SKM-1 (cell line): ENCODE results near the gene FOXN1.
"Not testable (repeated sequence)": the region's sequence is repeated elsewhere in the genome, so short reads cannot be mapped to it uniquely, and the experiment has no call there.

ENCODE experiments used
- DNase-seq: peaks from one replicate; lab custom pipeline; 2025; ENCODE audit not compliant: unreplicated experiment; lab: John Stamatoyannopoulos, UW

The FOXN1 gene

GRCh38 chr17:28500712-28501379, 5.3 kb upstream of the FOXN1 start:
- DNase-seq = no peak

DNA sequence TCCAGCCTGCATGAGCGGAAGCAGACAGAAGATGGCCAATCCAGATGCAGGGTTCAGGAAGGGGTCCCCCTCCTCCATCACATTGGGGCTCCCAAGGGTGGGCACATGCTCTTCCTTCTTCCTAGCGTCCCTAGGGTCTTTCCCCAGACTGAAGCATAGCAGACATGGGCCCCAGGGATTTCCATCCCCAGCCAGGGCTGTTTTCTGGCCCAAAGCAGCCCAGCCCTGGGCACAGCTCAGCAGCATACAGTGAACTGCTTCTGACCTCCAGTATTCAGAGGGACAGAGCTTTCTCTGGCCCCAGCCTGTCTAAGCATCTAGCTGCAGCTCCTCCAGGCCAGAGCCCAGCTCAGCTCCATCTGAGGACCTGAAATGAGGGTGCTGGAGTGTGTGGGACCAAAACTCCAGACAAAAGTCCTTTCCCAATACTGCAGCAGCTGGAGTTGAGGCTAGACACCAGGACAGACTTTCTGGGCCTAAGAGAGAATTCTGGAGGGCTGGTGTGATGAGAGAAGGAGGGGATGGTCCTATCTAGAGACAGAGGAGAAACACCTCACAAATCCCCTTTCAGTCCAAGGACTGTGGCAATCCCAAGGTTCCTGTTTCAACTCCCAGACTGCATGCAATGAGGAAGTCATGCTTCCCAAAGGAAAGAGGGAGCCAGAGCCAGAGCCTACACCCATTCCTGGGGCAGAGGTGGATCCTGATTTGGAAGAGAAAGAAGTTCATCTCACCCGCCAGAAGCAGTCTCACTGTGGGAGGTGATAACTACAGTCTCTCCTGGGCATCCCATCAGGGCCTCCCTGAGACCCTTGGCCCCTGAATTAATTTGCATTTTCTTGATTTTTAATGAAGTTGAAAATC, 4.5 kb upstream of the FOXN1 start:
- DNase-seq = no peak

DNA sequence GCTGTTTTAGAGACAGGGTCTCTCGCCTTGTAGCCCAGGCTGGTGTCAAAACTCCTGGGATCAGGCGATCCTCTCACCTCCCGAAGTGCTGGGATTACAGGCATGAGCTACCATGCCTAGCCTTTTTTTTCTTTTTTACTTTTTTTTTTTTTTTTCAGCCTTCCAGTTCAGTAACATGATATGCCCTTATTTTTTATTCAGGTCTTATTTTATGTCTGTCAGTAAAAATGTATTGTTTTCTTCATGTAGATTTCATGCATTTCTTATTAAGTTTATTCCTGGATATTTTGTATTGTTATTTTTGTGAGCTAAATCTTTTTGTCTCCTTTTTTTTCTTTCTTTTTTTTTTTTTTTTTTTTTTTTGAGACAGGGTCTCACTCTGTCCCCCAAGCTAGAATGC, 2.7 kb upstream of the FOXN1 start:
- no peak for DNase-seq

GRCh38 chr17:28506763-28507487, 777 bp downstream of the FOXN1 start:
- no peak for DNase-seq

DNA sequence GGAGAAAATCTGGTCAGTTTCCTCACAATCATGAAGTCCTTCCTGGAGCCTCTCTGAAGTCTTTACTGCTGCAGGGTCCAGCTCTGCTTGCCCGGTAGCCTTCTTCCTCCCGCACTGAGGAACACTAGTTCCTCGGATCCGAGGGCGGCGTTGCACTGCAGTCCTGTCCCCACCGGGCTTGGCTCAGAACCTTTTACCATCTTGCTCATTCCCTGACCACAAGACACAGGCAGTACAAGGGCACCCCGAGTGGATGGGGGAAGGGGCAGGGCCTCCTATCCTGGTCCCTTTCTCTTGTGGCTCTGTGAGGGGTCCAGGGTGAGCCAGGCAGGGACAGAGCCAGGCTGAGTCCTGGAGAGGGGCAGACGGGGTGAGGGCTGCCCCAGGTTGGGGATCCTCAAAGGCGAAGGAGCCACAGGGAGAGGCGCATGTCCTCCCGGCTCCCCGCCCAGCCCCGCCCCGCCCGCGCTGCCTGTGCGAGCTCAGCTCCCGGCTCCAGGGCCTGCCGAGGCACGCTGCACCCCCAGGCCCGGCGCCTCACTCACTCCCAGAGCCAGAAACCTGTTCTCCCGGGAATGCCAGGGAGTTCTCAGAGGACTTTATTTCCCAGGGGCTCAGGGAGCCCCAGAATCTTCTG, 1.5 kb downstream of the FOXN1 start:
- no peak for DNase-seq

GRCh38 chr17:28508211-28508724, 2.1 kb downstream of the FOXN1 start:
- DNase-seq = no peak

DNA sequence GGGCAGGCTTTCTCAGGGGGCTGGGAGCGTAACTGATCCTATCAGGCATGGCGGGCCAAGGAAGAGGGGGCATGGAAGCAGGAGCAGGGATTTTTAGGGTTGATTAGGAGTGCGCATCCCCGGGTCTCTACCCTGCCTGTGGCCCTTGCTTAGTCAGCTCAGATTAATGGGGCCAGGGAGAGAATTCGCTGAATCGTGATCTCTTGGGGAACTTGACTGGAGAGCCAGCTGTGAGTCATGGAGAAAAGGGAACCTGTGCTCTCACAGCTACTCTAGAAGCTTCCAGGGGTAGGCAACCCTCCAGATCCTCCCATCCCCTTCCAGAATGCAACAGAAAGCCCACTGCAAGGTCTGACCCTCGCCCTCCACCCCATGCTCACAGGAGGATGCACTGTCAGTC, 3.6 kb downstream of the FOXN1 start:
- DNase-seq = peak; percentile 32

DNA sequence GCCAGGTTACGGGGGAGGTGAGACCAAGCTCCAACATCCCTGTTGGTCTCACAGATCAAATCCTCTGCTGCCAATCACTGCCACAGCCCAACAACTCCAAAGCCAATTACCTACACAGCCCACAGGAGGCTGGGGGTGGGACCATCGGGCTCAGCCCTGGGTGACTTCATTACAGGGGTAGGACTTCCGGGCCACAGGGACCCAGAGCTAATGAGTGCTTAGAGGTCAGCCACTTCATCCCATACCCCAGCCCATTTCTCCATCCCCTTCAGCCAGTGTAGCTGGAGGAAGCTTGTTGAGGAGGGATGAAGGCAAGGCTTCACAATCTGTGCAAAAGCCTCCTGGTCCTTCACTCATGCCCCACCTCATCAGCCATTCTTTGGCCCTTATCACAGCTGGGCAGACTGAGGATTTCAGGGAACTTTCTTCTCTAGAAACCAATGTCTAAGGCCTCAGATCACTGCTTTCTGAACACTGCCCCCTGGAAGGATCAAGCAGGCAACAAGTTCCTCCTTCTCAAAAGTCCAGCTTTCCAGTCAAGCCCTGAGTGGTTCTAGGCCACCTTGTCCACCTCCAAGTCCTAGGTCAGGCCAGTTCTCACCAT, 5.8 kb downstream of the FOXN1 start:
- no peak for DNase-seq

DNA sequence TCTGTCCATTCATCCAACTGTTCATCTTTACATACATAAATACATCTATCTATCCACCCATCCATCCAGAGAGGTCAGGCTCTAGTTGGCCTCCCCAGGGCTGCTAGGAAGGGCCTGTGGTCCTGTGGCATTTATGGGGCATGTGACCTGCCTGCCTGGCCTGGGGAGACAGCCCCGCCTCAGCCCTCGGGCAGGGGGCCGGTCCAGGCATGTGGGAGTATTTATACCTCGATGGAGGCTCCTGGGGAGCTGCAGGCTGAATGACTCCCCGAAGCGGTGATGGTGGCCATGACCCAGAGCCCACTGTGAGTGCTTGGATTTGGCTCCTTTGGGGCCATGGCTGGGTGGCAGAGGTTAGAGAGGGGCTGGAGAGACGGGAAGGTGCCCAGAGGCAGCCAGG, 7.3 kb downstream of the FOXN1 start:
- DNase-seq = no peak

DNA sequence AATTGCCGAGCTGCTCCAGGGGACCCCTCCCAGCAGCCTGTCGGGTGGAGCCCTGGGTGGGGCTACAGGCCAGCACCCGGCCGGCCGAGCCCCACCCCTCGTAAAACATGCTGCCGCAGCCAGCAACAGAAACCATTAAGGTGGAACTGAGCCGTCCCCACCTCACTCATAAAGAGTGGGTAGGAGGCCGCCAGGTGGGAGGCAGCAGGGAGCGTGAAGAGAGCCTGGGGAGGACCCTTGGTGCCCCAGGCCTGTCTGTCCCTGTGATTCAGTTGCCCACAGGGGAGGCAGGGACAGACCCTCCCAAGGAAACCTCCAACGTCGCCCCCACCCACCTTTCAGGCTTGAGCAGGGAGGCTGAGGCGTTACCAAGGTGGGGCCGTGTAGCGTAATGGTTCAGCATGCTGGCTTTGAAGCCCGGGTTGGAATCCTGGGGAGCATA, 8.4 kb downstream of the FOXN1 start:
- no peak for DNase-seq

GRCh38 chr17:28515518-28515917, 9.4 kb downstream of the FOXN1 start:
- no peak for DNase-seq

- DNase-seq = peak; percentile 21
These were observed 12.0 kb downstream of the FOXN1 start for GRCh38 chr17:28518132-28518531.

- DNase-seq = no peak
These were observed 12.4 kb downstream of the FOXN1 start for GRCh38 chr17:28518578-28518977.

GRCh38 chr17:28519236-28519635, 13.1 kb downstream of the FOXN1 start:
- no peak for DNase-seq

GRCh38 chr17:28520687-28521086, 14.5 kb downstream of the FOXN1 start:
- DNase-seq = no peak

GRCh38 chr17:28521311-28522085, 15.3 kb downstream of the FOXN1 start:
- no peak for DNase-seq

DNA sequence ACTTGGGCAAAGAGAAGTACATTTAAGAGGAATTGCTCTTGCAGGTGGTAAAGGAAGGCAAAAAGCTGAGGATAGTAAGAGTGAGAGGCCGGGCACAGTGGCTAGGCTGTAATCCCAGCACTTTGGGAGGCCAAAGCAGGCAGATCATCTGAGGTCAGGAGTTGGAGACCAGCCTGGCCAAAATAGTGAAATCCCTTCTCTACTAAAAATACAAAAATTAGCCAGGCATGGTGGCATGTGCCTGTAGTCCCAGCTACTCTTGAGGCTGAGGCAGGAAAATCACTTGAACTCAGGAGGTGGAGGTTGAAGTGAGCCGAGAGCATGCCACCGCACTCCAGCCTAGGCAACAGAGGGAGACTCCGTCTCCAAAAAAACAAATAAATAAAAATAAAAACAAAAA, 16.1 kb downstream of the FOXN1 start:
- not testable (repeated sequence) for DNase-seq

GRCh38 chr17:28523186-28523585, 17.0 kb downstream of the FOXN1 start:
- no peak for DNase-seq

DNA sequence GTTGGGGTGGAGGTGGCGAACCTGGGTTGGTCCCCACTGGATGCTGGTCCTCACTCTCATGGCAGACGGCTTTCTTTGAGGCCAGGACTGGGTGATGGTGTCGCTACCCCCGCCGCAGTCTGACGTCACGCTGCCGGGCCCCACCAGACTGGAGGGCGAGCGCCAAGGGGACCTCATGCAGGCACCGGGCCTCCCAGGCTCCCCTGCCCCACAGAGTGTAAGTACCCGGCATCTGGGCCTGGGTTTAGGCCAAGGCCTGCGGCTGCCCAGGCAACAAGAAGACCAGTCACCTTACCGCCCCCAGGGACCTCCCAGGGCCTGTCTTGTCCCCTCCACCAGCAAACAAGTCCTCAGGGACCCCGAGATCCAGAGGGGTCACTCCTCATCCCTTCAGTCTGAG, 17.7 kb downstream of the FOXN1 start:
- DNase-seq = no peak
